SU-DHL-6 (cell line): ENCODE results near the gene ZC3H4.
"Not testable (repeated sequence)": the region's sequence is repeated elsewhere in the genome, so short reads cannot be mapped to it uniquely, and the experiment has no call there.

Experiments used
- H2AFZ ChIP-seq: fragments of 200-600 bp; sonication (generic); 2 replicates; pipeline ENCODE4 v1.6.1; 2014; ENCODE audit warnings: low read depth, mild to moderate bottlenecking, moderate library complexity, mixed read lengths, antibody characterized with exemption, low read length; ENCODE audit not compliant: severe bottlenecking
- H3F3A ChIP-seq: fragments of 200-600 bp; shearing (Covaris generic); 2 replicates; pipeline ENCODE4 v1.6.0; 2016; ENCODE audit warnings: antibody characterized with exemption, mild to moderate bottlenecking; ENCODE audit not compliant: insufficient read depth
- H3K27ac ChIP-seq: fragments of 200-600 bp; sonication (generic); 2 replicates; pipeline ENCODE4 v1.5.1; 2016; ENCODE audit warnings: low read depth, mild to moderate bottlenecking, low read length, moderate library complexity, mixed read lengths
- H3K27me3 ChIP-seq: fragments of 200-600 bp; sonication (generic), shearing (Covaris generic); 2 replicates; pipeline ENCODE4 v1.6.0; 2014; ENCODE audit warnings: mild to moderate bottlenecking, low read length
- H3K36me3 ChIP-seq: fragments of 200-600 bp; sonication (generic); 2 replicates; pipeline ENCODE4 v1.6.1; 2014; ENCODE audit warnings: mild to moderate bottlenecking, low read length, mixed read lengths
- H3K4me2 ChIP-seq: fragments of 300-600, 200-600 bp; shearing (Covaris generic), sonication (generic); 2 replicates; pipeline ENCODE4 v1.6.0; 2014; ENCODE audit warnings: low read length, low read depth, mild to moderate bottlenecking; ENCODE audit not compliant: poor library complexity, severe bottlenecking
- H3K4me3 ChIP-seq: fragments of 200-600 bp; sonication (generic); 2 replicates; pipeline ENCODE4 v1.5.1; 2014; ENCODE audit warnings: antibody characterized with exemption, low read length, mild to moderate bottlenecking, mixed read lengths; ENCODE audit not compliant: insufficient read depth, poor library complexity, severe bottlenecking
- H3K79me2 ChIP-seq: fragments of 200-600 bp; sonication (generic); 2 replicates; pipeline ENCODE4 v1.6.1; 2014; ENCODE audit warnings: mild to moderate bottlenecking, low read length, moderate library complexity; ENCODE audit not compliant: insufficient read depth
- H3K9ac ChIP-seq: fragments of 200-600 bp; sonication (generic); 2 replicates; pipeline ENCODE4 v1.7.0; 2014; ENCODE audit warnings: mild to moderate bottlenecking, low read length
- H3K9me2 ChIP-seq: fragments of 200-600 bp; sonication (generic); replicated peaks from 2 replicates; pipeline ENCODE4 v1.6.1; 2014; ENCODE audit warnings: low read length; ENCODE audit not compliant: insufficient read depth
- H3K9me3 ChIP-seq: fragments of 200-600 bp; sonication (generic); 2 replicates; pipeline ENCODE4 v1.6.1; 2014; ENCODE audit warnings: low read length, mixed read lengths; ENCODE audit not compliant: insufficient read depth
- H4K20me1 ChIP-seq: fragments of 200-600 bp; sonication (generic); 2 replicates; pipeline ENCODE4 v1.6.1; 2014; ENCODE audit warnings: low read depth, mild to moderate bottlenecking, antibody characterized with exemption, low read length, moderate library complexity, mixed read lengths
- CTCF ChIP-seq: fragments of 200-600 bp; sonication (generic); IDR thresholded peaks from one replicate; pipeline ENCODE4 v1.5.1; 2017; ENCODE audit warnings: antibody characterized with exemption, mild to moderate bottlenecking, low read length, moderate library complexity; ENCODE audit not compliant: insufficient read depth, poor library complexity, severe bottlenecking
- EZH2phosphoT487 ChIP-seq: fragments of 200-600 bp; sonication (generic), shearing (Covaris generic); conservative IDR thresholded peaks from 2 replicates; pipeline ENCODE4 v1.6.1; 2018; ENCODE audit warnings: mild to moderate bottlenecking, antibody characterized with exemption, low read length, moderate library complexity, mixed read lengths

Gene ZC3H4

GRCh38 chr19:47105874-47106273, 7.7 kb downstream of the ZC3H4 start:
- Histone ChIP-seq H3K4me2 (no peak overlapping the region), H3K27ac (no peak overlapping the region), H2AFZ (no peak overlapping the region), H4K20me1 (0 out of 2 replicates have a peak, but pooled peaks cover 5% of the 10 kb centered on the region), H3K9me3 (no peaks in the 10 kb centered on the region), H3K36me3 (peaks cover 11% of the 10 kb centered on the region; the same call in 1 of the 2 replicates), H3F3A (peaks cover 44% of the 10 kb centered on the region), H3K9ac (no peak overlapping the region), H3K4me3 (no peak overlapping the region), H3K79me2 (peaks cover 93% of the 10 kb centered on the region), H3K9me2 (no peaks in the 10 kb centered on the region), H3K27me3 (no peaks in the 10 kb centered on the region)
- TF ChIP-seq CTCF, result no peak
- TF ChIP-seq EZH2phosphoT487, result no peak

- H4K20me1 ChIP-seq, result peaks cover 12% of the 10 kb centered on the region; the same call in 1 of the 2 replicates
- no peak overlapping the region for H2AFZ ChIP-seq
- no peak overlapping the region for H3K4me3 ChIP-seq
- H3K79me2 ChIP-seq, result peaks cover 93% of the 10 kb centered on the region
- TF ChIP-seq EZH2phosphoT487 (no peak), CTCF (no peak)
- no peak overlapping the region for H3K27ac ChIP-seq
- H3K9me2 ChIP-seq, result no peaks in the 10 kb centered on the region
- peaks cover 32% of the 10 kb centered on the region for H3F3A ChIP-seq
- no peak overlapping the region for H3K4me2 ChIP-seq
- no peaks in the 10 kb centered on the region for H3K27me3 ChIP-seq
- no peak overlapping the region for H3K9ac ChIP-seq
- H3K9me3 ChIP-seq, result no peaks in the 10 kb centered on the region
- peaks cover 3% of the 10 kb centered on the region; the same call in 1 of the 2 replicates for H3K36me3 ChIP-seq
Measured at GRCh38 chr19:47104680-47105079, 8.9 kb downstream of the ZC3H4 start.

GRCh38 chr19:47102346-47103060, 11.1 kb downstream of the ZC3H4 start:
- Histone ChIP-seq H3K27ac (no peak overlapping the region), H3K79me2 (peaks cover 95% of the 10 kb centered on the region), H3K27me3 (no peaks in the 10 kb centered on the region), H3F3A (peaks cover 11% of the 10 kb centered on the region), H2AFZ (no peak overlapping the region), H3K36me3 (no peaks in the 10 kb centered on the region), H3K9me3 (no peaks in the 10 kb centered on the region), H3K9ac (no peak overlapping the region), H4K20me1 (peaks cover 13% of the 10 kb centered on the region; the same call in 1 of the 2 replicates), H3K9me2 (no peaks in the 10 kb centered on the region), H3K4me2 (no peak overlapping the region), H3K4me3 (no peak overlapping the region)
- TF ChIP-seq CTCF (no peak), EZH2phosphoT487 (no peak)

GRCh38 chr19:47101116-47101515, 12.5 kb downstream of the ZC3H4 start:
- H3K4me2 ChIP-seq, H3K36me3 ChIP-seq, H3K4me3 ChIP-seq, H3F3A ChIP-seq, H2AFZ ChIP-seq, H3K27ac ChIP-seq, H3K9me2 ChIP-seq, H3K27me3 ChIP-seq, H3K9ac ChIP-seq, H3K9me3 ChIP-seq: not testable (repeated sequence)
- peaks cover 13% of the 10 kb centered on the region; the same call in 1 of the 2 replicates for H4K20me1 ChIP-seq
- peaks cover 95% of the 10 kb centered on the region for H3K79me2 ChIP-seq
